Coronary artery (tissue), 2 donors: Measurements from ENCODE around the gene LBX2.

Source experiments
- DNase-seq: peaks from one replicate; pipeline ENCODE4 v3.0.0-alpha.2; 2017; ENCODE audit warnings: low spot score
- H3K27ac ChIP-seq, 2 donors: fragments of 200-600 bp; sonication (generic); one replicate each; pipeline ENCODE4 v1.5.1; 2016 to 2019
- H3K4me3 ChIP-seq: fragments of 200-600 bp; sonication (generic); 2 replicates; pipeline ENCODE4 v1.5.1; 2016; ENCODE audit warnings: mild to moderate bottlenecking, moderate library complexity
- CTCF ChIP-seq: fragments of 200-600 bp; sonication (generic); IDR thresholded peaks from one replicate; pipeline ENCODE4 v1.5.1; 2019; ENCODE audit warnings: antibody characterized with exemption

Gene LBX2

DNA sequence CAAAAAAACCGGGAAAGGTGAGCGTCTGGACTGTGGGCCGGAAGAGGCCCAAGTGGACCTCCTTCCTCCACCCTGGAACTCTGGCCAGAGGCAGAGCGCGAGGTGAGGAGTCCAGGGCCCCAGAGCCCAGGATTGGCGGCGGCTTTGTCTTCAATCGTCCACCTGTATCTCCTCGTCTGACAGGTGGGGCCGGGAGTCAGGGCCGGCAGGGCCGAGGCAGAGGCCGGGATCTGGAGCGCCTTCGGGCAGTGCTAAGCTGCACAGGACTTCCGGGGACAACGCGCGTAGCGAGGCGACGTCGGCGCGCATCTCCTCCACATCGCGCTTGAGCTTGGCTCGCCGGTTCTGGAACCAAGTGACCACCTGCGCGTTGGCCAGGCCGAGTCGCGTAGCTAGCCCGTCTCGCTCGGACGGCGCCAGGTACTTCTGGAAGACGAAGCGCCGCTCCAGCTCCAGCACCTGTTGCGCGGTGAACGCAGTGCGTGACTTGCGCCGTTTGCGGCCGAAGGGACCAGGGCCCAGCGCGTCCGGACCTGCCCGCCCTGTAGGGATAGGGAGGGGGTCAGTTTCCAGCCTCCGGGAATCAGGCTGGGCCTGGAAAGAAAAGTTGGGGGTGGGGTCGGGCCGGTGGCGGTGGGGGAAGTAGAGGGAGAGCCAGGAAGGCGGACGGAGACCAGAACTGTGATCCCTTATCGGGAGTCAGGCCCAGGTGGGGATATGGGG is 1.5 kb downstream of the LBX2 start:
- no peak for TF ChIP-seq CTCF
- peak; percentile 72 for DNase-seq
- no peak overlapping the region for H3K27ac ChIP-seq
- H3K4me3 ChIP-seq: peak overlapping the region; percentile 65

- DNase-seq: no peak
- TF ChIP-seq CTCF: no peak
- Histone ChIP-seq H3K4me3 (peak overlapping the region; percentile 65), H3K27ac (no peak overlapping the region)
These were observed 2.2 kb downstream of the LBX2 start for GRCh38 chr2:74496997-74497776.

DNA sequence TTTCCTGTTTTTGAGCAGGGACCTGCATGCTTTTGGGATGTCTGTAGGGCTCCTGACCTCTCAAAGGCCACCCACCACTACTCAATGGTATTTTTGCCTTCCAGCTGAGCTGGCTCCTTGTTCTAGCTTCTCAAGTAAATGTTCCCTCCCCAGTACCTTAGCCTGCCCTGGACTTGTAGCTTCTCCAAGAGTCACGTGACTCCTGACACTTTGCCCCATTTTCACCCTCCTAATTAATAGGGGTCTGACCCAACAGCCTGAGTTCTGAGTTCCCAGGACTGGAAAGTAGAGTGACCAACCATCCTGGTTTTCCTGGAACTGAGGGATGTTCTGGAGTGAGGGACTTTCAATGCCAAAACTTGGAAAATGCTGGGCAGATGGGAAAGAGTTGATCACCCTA is 4.0 kb downstream of the LBX2 start:
- TF ChIP-seq CTCF: no peak
- H3K4me3 ChIP-seq: no peak overlapping the region
- H3K27ac ChIP-seq: no peak overlapping the region
- no peak for DNase-seq

DNA sequence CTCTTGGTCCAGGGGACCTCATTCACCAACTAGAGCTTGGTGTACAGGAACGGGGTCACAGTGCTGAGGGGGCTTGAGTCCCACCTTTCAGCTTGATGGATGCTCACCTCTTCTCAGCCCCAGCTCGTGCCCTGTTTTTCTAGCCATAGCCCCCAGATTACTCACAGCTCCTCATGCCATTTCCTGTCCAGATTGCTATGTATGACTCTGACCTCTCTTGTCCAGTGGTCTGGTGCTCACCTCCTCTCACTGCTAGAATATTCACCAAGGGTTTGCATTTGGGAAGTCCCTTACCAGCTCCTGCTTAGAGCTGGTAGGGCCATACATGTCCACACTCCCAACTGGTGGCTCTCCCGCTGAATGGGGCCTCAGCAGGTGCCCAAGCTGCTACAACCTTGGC is 5.9 kb downstream of the LBX2 start:
- H3K4me3 ChIP-seq: no peak overlapping the region
- no peak for DNase-seq
- H3K27ac ChIP-seq: no peak overlapping the region
- TF ChIP-seq CTCF: no peak

- H3K27ac ChIP-seq: no peak overlapping the region
These were observed 7.5 kb downstream of the LBX2 start for GRCh38 chr2:74491648-74492544.

GRCh38 chr2:74489906-74490305 is 9.5 kb downstream of the LBX2 start:
- DNase-seq: no peak
- no peak for TF ChIP-seq CTCF

More at GRCh38 chr2:74491648-74492544, 7.5 kb downstream of the LBX2 start:
- TF ChIP-seq CTCF: no peak
- DNase-seq: no peak
- no peak overlapping the region for H3K4me3 ChIP-seq

More at GRCh38 chr2:74489906-74490305, 9.5 kb downstream of the LBX2 start:
- Histone ChIP-seq H3K4me3 (no peak overlapping the region), H3K27ac (no peak overlapping the region)
